H9 (cell line): ENCODE data around the gene CPNE2. TPM values are rescaled to one million over a fixed set of nuclear protein-coding genes. Genes with fewer than 3 reads are reported as not detected.

Experiments
- DNase-seq: peaks from one replicate; pipeline ENCODE4 v3.0.0-alpha.2; 2017
- H2AFZ ChIP-seq: one replicate; pipeline ENCODE4 v1.6.1; 2013; ENCODE audit warnings: mild to moderate bottlenecking, low read length, control low read depth, moderate library complexity
- H2AK5ac ChIP-seq: 2 replicates; pipeline ENCODE4 v1.6.1; 2013; ENCODE audit warnings: low read length, control low read depth, mixed read lengths; ENCODE audit not compliant: insufficient read length
- H2BK120ac ChIP-seq: one replicate; pipeline ENCODE4 v1.6.1; 2013; ENCODE audit warnings: low read depth, mild to moderate bottlenecking, low read length, control low read depth, inconsistent platforms; ENCODE audit not compliant: poor library complexity, severe bottlenecking
- H2BK12ac ChIP-seq: 2 replicates; pipeline ENCODE4 v1.6.1; 2013; ENCODE audit warnings: low read length, control low read depth, mixed read lengths, low read depth; ENCODE audit not compliant: insufficient read length
- H2BK15ac ChIP-seq: 2 replicates; pipeline ENCODE4 v1.6.1; 2013; ENCODE audit warnings: low read depth, low read length, control low read depth
- H2BK20ac ChIP-seq: one replicate; pipeline ENCODE4 v1.6.1; 2013; ENCODE audit warnings: low read depth, mild to moderate bottlenecking, low read length, control low read depth, inconsistent platforms; ENCODE audit not compliant: poor library complexity, severe bottlenecking
- H2BK5ac ChIP-seq: 2 replicates; pipeline ENCODE4 v1.6.1; 2013; ENCODE audit warnings: low read length, control low read depth, mixed read lengths; ENCODE audit not compliant: insufficient read length
- H3K14ac ChIP-seq: 2 replicates; pipeline ENCODE4 v1.6.1; 2013; ENCODE audit warnings: low read length, control low read depth; ENCODE audit not compliant: insufficient read depth
- H3K18ac ChIP-seq: 2 replicates; pipeline ENCODE4 v1.6.1; 2013; ENCODE audit warnings: low read depth, mild to moderate bottlenecking, mixed read lengths, low read length, control low read depth; ENCODE audit not compliant: insufficient read length
- H3K23ac ChIP-seq: 2 replicates; pipeline ENCODE4 v1.6.1; 2013; ENCODE audit warnings: low read length, control low read depth, mixed read lengths, low read depth; ENCODE audit not compliant: insufficient read length
- H3K23me2 ChIP-seq: 2 replicates; pipeline ENCODE4 v1.6.1; 2013; ENCODE audit warnings: low read depth, mild to moderate bottlenecking, mixed read lengths, low read length, control low read depth; ENCODE audit not compliant: insufficient read length, poor library complexity, severe bottlenecking
- H3K27ac ChIP-seq: 2 replicates; pipeline ENCODE4 v1.5.1; 2013; ENCODE audit warnings: low read length, control low read depth, mixed read lengths, low read depth; ENCODE audit not compliant: insufficient read length
- H3K27me3 ChIP-seq: 2 replicates; pipeline ENCODE4 v1.6.1; 2013; ENCODE audit warnings: low read length, control low read depth, inconsistent platforms; ENCODE audit not compliant: insufficient read depth
- H3K4ac ChIP-seq: 2 replicates; pipeline ENCODE4 v1.6.1; 2013; ENCODE audit warnings: low read depth, mild to moderate bottlenecking, control low read depth, inconsistent platforms, low read length, moderate library complexity
- H3K4me1 ChIP-seq: 2 replicates; pipeline ENCODE4 v1.6.1; 2013; ENCODE audit warnings: low read length, control low read depth, inconsistent platforms; ENCODE audit not compliant: insufficient read depth
- H3K4me2 ChIP-seq: 2 replicates; pipeline ENCODE4 v1.6.1; 2013; ENCODE audit warnings: low read length, control low read depth, mixed read lengths; ENCODE audit not compliant: insufficient read length, insufficient read depth
- H3K56ac ChIP-seq: 2 replicates; pipeline ENCODE4 v1.6.1; 2013; ENCODE audit warnings: low read depth, mild to moderate bottlenecking, mixed read lengths, low read length, control low read depth; ENCODE audit not compliant: insufficient read length
- H3K79me1 ChIP-seq: 2 replicates; pipeline ENCODE4 v1.6.1; 2013; ENCODE audit warnings: low read depth, mild to moderate bottlenecking, moderate library complexity, low read length, control low read depth, inconsistent platforms; ENCODE audit not compliant: insufficient read depth, poor library complexity, severe bottlenecking
- H3K79me2 ChIP-seq: 2 replicates; pipeline ENCODE4 v1.6.1; 2013; ENCODE audit warnings: low read length, control low read depth, inconsistent platforms; ENCODE audit not compliant: insufficient read depth
- H3K9ac ChIP-seq: 2 replicates; pipeline ENCODE4 v1.6.1; 2013; ENCODE audit warnings: low read length, control low read depth, mixed read lengths; ENCODE audit not compliant: insufficient read length; ENCODE audit errors: extremely low read depth
- H3K9me3 ChIP-seq: one replicate; pipeline ENCODE4 v1.6.1; 2013; ENCODE audit warnings: low read depth, low read length, inconsistent platforms; ENCODE audit not compliant: control insufficient read depth
- H3T11ph ChIP-seq: one replicate; pipeline ENCODE4 v1.6.1; 2013; ENCODE audit warnings: mild to moderate bottlenecking, low read length, control low read depth, inconsistent platforms
- H4K20me1 ChIP-seq: one replicate; pipeline ENCODE4 v1.6.1; 2013; ENCODE audit not compliant: control insufficient read depth, insufficient read length, insufficient read depth
- H4K5ac ChIP-seq: 2 replicates; pipeline ENCODE4 v1.6.1; 2013; ENCODE audit warnings: low read depth, mild to moderate bottlenecking, mixed read lengths, low read length, control low read depth; ENCODE audit not compliant: insufficient read length
- H4K8ac ChIP-seq: replicated peaks from 2 replicates; pipeline ENCODE4 v1.6.1; 2013; ENCODE audit warnings: low read length, control low read depth, mixed read lengths, low read depth; ENCODE audit not compliant: insufficient read length
- H4K91ac ChIP-seq: 2 replicates; pipeline ENCODE4 v1.6.1; 2013; ENCODE audit warnings: low read depth, mild to moderate bottlenecking, moderate library complexity, mixed read lengths, low read length, control low read depth; ENCODE audit not compliant: insufficient read length
- H3K27ac Mint-ChIP-seq, 3 experiments: 2 replicates in 2 of 3; 3 replicates in 1 of 3; pipeline ENCODE4 v1.8.0; 2020 to 2021; ENCODE audit warnings: mixed read lengths in 3 of 3, mild to moderate bottlenecking in 1 of 3, moderate library complexity in 1 of 3
- H3K27me3 Mint-ChIP-seq: 2 replicates; pipeline ENCODE4 v1.8.0; 2021; ENCODE audit warnings: low read depth, mild to moderate bottlenecking, moderate library complexity, mixed read lengths
- H3K36me3 Mint-ChIP-seq, 3 experiments: 2 replicates in 2 of 3; 3 replicates in 1 of 3; pipeline ENCODE4 v1.8.0; 2020 to 2021; ENCODE audit warnings: low read depth in 3 of 3, mixed read lengths in 3 of 3; ENCODE audit not compliant: insufficient read depth in 1 of 3
- H3K4me1 Mint-ChIP-seq, 2 experiments: 2 replicates each; pipeline ENCODE4 v1.8.0; 2020; ENCODE audit warnings: mixed read lengths in 2 of 2
- H3K4me3 Mint-ChIP-seq, 2 experiments: 2 replicates in 1 of 2; 3 replicates in 1 of 2; pipeline ENCODE4 v1.8.0; 2020 to 2021; ENCODE audit warnings: mild to moderate bottlenecking in 2 of 2, mixed read lengths in 2 of 2, moderate library complexity in 1 of 2
- H3K9me3 Mint-ChIP-seq, 2 experiments: 2 replicates in 1 of 2; 3 replicates in 1 of 2; pipeline ENCODE4 v1.8.0; 2020; ENCODE audit warnings: mild to moderate bottlenecking in 2 of 2, mixed read lengths in 2 of 2, moderate library complexity in 1 of 2
- CTCF ChIP-seq: fragments of 200-600 bp; sonication (generic); conservative IDR thresholded peaks from 3 replicates; pipeline ENCODE4 v1.8.0; 2021; ENCODE audit warnings: antibody characterized with exemption, mild to moderate bottlenecking
- WGBS: extraction: QIAGEN DNeasy Blood & Tissue Kit; methylation state at CpG from one replicate; pipeline ENCODE4 v1.1.7; 2013; ENCODE audit warnings: missing lambda C conversion rate, low lambda C conversion rate, mixed read lengths; ENCODE audit not compliant: insufficient read length; ENCODE audit errors: extremely low coverage; 5-methylcytosine and 5-hydroxymethylcytosine counted together
- total RNA-seq: library from RNA; stranded (reverse); gene quantifications from 2 replicates; pipeline ENCODE4 v1.2.1, GENCODE V29; 2021

CPNE2 gene
- total RNA-seq, 1 experiment from 2014 or later = 8.0 TPM

- H3K79me1 ChIP-seq = no peaks in the 10 kb centered on the region
- Mint-ChIP-seq H3K27me3 (no peaks in the 10 kb centered on the region), H3K36me3 (peaks cover 25 to 81% (median 60%) of the 10 kb centered on the region in 3 experiments), H3K27ac (no peak overlapping the region), H3K4me1 (peaks cover 10 to 17% of the 10 kb centered on the region in 2 experiments), H3K4me3 (no peak overlapping the region), H3K9me3 (no peaks in the 10 kb centered on the region)
- no peak overlapping the region for H4K5ac ChIP-seq
- H2BK120ac ChIP-seq = no peak overlapping the region
- H2AK5ac ChIP-seq = no peak overlapping the region
- DNase-seq = no peak
- no peak for TF ChIP-seq CTCF
- no peaks in the 10 kb centered on the region for H3K23me2 ChIP-seq
- H3T11ph ChIP-seq = no peak overlapping the region
- no peak overlapping the region for H2BK15ac ChIP-seq
- peaks cover 4% of the 10 kb centered on the region; the same call in 1 of the 2 replicates for H3K4me1 ChIP-seq
- H2BK5ac ChIP-seq = no peak overlapping the region
- no peaks in the 10 kb centered on the region for H3K27me3 ChIP-seq
- no peak overlapping the region for H3K14ac ChIP-seq
- no peak overlapping the region for H2BK20ac ChIP-seq
- H3K79me2 ChIP-seq = no peaks in the 10 kb centered on the region
- no peak overlapping the region for H3K4ac ChIP-seq
- no peaks in the 10 kb centered on the region for H3K9me3 ChIP-seq
- no peak overlapping the region for H3K56ac ChIP-seq
- no peak overlapping the region for H4K91ac ChIP-seq
- H2BK12ac ChIP-seq = no peak overlapping the region
- no peak overlapping the region for H3K27ac ChIP-seq
- H3K18ac ChIP-seq = no peak overlapping the region
- no peak overlapping the region for H3K4me2 ChIP-seq
- no peak overlapping the region for H2AFZ ChIP-seq
- H4K8ac ChIP-seq = no peak overlapping the region
- no peak overlapping the region for H3K9ac ChIP-seq
- no CpG with 5 or more reads among the region's 1 CpG for WGBS
- H3K23ac ChIP-seq = no peak overlapping the region
- H4K20me1 ChIP-seq = no peaks in the 10 kb centered on the region
Measured at GRCh38 chr16:57163842-57164241, 71.5 kb downstream of the CPNE2 start.
